BJ (cell line): ENCODE results near the gene HOXC6. TPM values are rescaled to one million over a fixed set of nuclear protein-coding genes. Genes with fewer than 3 reads are reported as not detected.

Experiments used
- CTCF ChIA-PET: fragments of 350-600 bp; formaldehyde crosslinking; extraction: SDS; loops from one replicate; lab custom pipeline; 2021; ENCODE audit warnings: antibody characterized with exemption, inconsistent platforms; lab: Yijun Ruan, JAX
- POLR2A ChIA-PET: fragments of 300-600 bp; sonication (Branson Sonifier 250); formaldehyde crosslinking; extraction: SDS; loops from one replicate; lab custom pipeline; 2021; ENCODE audit warnings: antibody characterized with exemption; lab: Charles Lee
- DNase-seq: peaks from one replicate; pipeline ENCODE4 v3.0.0-alpha.2; 2011; ENCODE audit warnings: low read depth
- H3K27me3 ChIP-seq: 2 replicates; pipeline ENCODE4 v1.6.0; 2011; ENCODE audit warnings: low read length; ENCODE audit not compliant: control insufficient read depth, insufficient read depth
- H3K36me3 ChIP-seq: 2 replicates; pipeline ENCODE4 v1.5.1; 2011; ENCODE audit warnings: low read length; ENCODE audit not compliant: control insufficient read depth, insufficient read depth
- H3K4me3 ChIP-seq: 2 replicates; pipeline ENCODE4 v1.5.1; 2011; ENCODE audit warnings: low read depth, mild to moderate bottlenecking, control low read depth, low read length
- CTCF ChIP-seq: IDR thresholded peaks from 2 replicates; pipeline ENCODE4 v1.5.1; 2011; ENCODE audit warnings: low read depth, mild to moderate bottlenecking, control low read depth, inconsistent platforms, low read length, moderate library complexity; ENCODE audit not compliant: insufficient read depth
- polyA plus RNA-seq: library from polyadenylated mRNA; depleted of rRNA; stranded (reverse); fragments of >200 nt; gene quantifications from 2 replicates; pipeline ENCODE4 v1.2.3, GENCODE V29; 2011

The HOXC6 gene
- polyA plus RNA-seq, 1 experiment, result 5.9 TPM

- ChIA-PET POLR2A (interaction anchor here (0.5 to 0.8 kb wide), 4 partner anchors 8 to 16 kb away, joined by 3 to 9 read pairs (median 4); partner anchors contain the start of genes HOXC5 and HOXC8), CTCF (interaction anchor here (1.0 to 2.9 kb wide), 10 partner anchors 11 to 198 kb away, joined by 3 to 22 read pairs (median 9); partner anchors contain the start of genes HOXC11, HOXC8 and HOXC9)
- H3K27me3 ChIP-seq, result peaks cover 11% of the 10 kb centered on the region
- TF ChIP-seq CTCF, result peak; percentile 17; the same call in 1 of the 2 replicates
- DNase-seq, result no peak
- H3K4me3 ChIP-seq, result peak overlapping the region; percentile 72
- H3K36me3 ChIP-seq, result no peaks in the 10 kb centered on the region
Observed at GRCh38 chr12:54017027-54017788, 11.0 kb upstream of the HOXC6 start.

GRCh38 chr12:54017878-54018467 lies 10.3 kb upstream of the HOXC6 start:
- ChIA-PET POLR2A (interaction anchor here (0.6 kb wide), 2 partner anchors 9 to 15 kb away, joined by 3 to 9 read pairs; partner anchors contain the start of genes HOXC5 and HOXC8), CTCF (interaction anchor here (1.0 to 2.9 kb wide), 8 partner anchors 12 to 190 kb away, joined by 3 to 22 read pairs (median 9); partner anchors contain the start of genes HOXC11, HOXC8 and HOXC9)
- no peak for TF ChIP-seq CTCF
- H3K27me3 ChIP-seq, result peaks cover 13% of the 10 kb centered on the region
- peak overlapping the region; percentile 72 for H3K4me3 ChIP-seq
- H3K36me3 ChIP-seq, result no peaks in the 10 kb centered on the region
- DNase-seq, result no peak

- DNase-seq, result no peak
- CTCF ChIA-PET, result interaction anchor here (2.9 kb wide), 1 partner anchor 183 kb away, joined by 18 read pairs; no protein-coding TSS in a partner anchor
- POLR2A ChIA-PET, result no interaction called here
- peak overlapping the region; percentile 72 for H3K4me3 ChIP-seq
- H3K36me3 ChIP-seq, result no peaks in the 10 kb centered on the region
- no peak for TF ChIP-seq CTCF
- H3K27me3 ChIP-seq, result peaks cover 13% of the 10 kb centered on the region
Observed at GRCh38 chr12:54018468-54018984, 9.7 kb upstream of the HOXC6 start.

- H3K27me3 ChIP-seq, result peaks cover 10% of the 10 kb centered on the region
- TF ChIP-seq CTCF, result no peak
- ChIA-PET POLR2A (no interaction called here), CTCF (no interaction called here)
- H3K4me3 ChIP-seq, result no peak overlapping the region
- DNase-seq, result no peak
- no peaks in the 10 kb centered on the region for H3K36me3 ChIP-seq
Observed at GRCh38 chr12:54019091-54019811, 9.0 kb upstream of the HOXC6 start.
